22Rv1 (cell line): ENCODE data around the gene TRIM9.

Experiments
- CTCF ChIP-seq: fragments of 450-650 bp; IDR thresholded peaks from 2 replicates; pipeline ENCODE4 v1.5.1; 2017; ENCODE audit warnings: mild to moderate bottlenecking
- ZFX ChIP-seq: fragments of 450-650 bp; IDR thresholded peaks from 2 replicates; pipeline ENCODE4 v1.6.1; 2017; ENCODE audit warnings: antibody characterized with exemption, borderline replicate concordance

DNA sequence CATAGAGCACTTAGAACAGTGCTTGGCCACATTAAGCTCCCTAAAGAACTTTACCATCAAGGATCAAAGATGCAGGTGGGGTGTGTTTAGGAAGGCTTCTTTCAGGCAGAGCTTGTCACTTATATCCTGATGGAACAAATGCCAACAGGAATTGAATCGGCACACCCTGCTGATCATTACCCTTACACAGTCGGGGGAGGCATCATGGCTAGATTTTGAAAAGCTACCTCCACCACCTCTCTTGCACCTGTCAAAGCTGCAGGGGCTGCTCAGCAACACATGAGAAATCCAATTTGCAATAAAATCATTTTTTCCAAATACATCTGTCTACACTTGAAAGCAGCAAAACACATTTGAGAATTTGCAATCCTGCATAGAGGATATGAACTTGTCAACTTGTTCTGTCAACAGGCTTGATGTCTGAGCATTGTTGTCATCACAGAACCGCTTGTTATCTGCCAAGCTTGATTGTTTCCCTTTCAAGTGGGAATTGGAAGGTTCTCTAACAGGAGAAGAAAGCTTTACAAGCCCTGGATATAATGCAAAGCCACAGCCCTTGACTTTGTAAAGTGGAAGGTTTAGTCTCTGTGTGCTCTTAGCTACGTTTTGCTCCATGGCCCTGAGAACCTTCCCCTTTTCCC, 24.6 kb upstream of the TRIM9 start:
- TF ChIP-seq CTCF (no peak), ZFX (no peak)
